Aorta (tissue), 5 donors: ENCODE measurements around the gene COMMD3. TPM values are rescaled to one million over a fixed set of nuclear protein-coding genes. Genes with fewer than 3 reads are reported as not detected.
"Not testable (repeated sequence)": the region's sequence is repeated elsewhere in the genome, so short reads cannot be mapped to it uniquely, and the experiment has no call there.

Experiments used
- ATAC-seq: fragments of 200-7000 bp; cut with Tn5 transposase; one replicate; pipeline ENCODE4 v1.9.1; 2022; ENCODE audit warnings: moderate library complexity; ENCODE audit not compliant: low FRiP score
- DNase-seq, 2 donors: peaks; one replicate each; pipeline ENCODE4 v3.0.0-alpha.2; 2020
- H3K27ac ChIP-seq, 2 donors: one replicate each; pipeline ENCODE4 v1.5.1; 2013; ENCODE audit warnings: low read length in 2 of 2, mild to moderate bottlenecking in 2 of 2, moderate library complexity in 2 of 2, control low read depth in 1 of 2, inconsistent platforms in 1 of 2, low read depth in 1 of 2
- H3K27me3 ChIP-seq, 2 donors: one replicate each; pipeline ENCODE4 v1.6.1; 2013; ENCODE audit warnings: control low read depth in 1 of 2, low read length in 1 of 2, mild to moderate bottlenecking in 1 of 2, moderate library complexity in 1 of 2; ENCODE audit not compliant: insufficient read depth in 2 of 2, control insufficient read depth in 1 of 2
- H3K36me3 ChIP-seq, 2 donors: one replicate each; pipeline ENCODE4 v1.6.1; 2013; ENCODE audit warnings: control low read depth in 1 of 2, low read length in 1 of 2, mild to moderate bottlenecking in 1 of 2; ENCODE audit not compliant: insufficient read depth in 2 of 2, control insufficient read depth in 1 of 2
- H3K4me1 ChIP-seq, 2 donors: one replicate each; pipeline ENCODE4 v1.6.1; 2013; ENCODE audit warnings: low read length in 2 of 2, control low read depth in 1 of 2, mild to moderate bottlenecking in 1 of 2, moderate library complexity in 1 of 2; ENCODE audit not compliant: insufficient read depth in 2 of 2, control insufficient read depth in 1 of 2
- H3K4me3 ChIP-seq, 2 donors: one replicate each; pipeline ENCODE4 v1.5.1; 2013; ENCODE audit warnings: low read length in 2 of 2, control low read depth in 1 of 2, mild to moderate bottlenecking in 1 of 2
- H3K9me3 ChIP-seq: one replicate; pipeline ENCODE4 v1.6.1; 2013; ENCODE audit warnings: mild to moderate bottlenecking, low read length; ENCODE audit not compliant: control insufficient read depth
- WGBS, 2 donors: extraction: QIAGEN DNeasy Blood & Tissue Kit; methylation state at CpG; one replicate each; pipeline ENCODE4 v1.1.7; 2013; 5-methylcytosine and 5-hydroxymethylcytosine counted together
- intact Hi-C, 2 donors: fragments of 100-400 bp; cut with DNase I; formaldehyde crosslinking; loops; one replicate each; pipeline versions ENCODE4 v1.14.2 to v1.15.0; 2022
- polyA plus RNA-seq, 2 donors: library from polyadenylated mRNA; stranded (reverse); fragments of 200-250 nt; gene quantifications; one replicate each; pipeline ENCODE4 v1.2.3, GENCODE V29; 2013
- total RNA-seq, 2 donors: library from RNA; stranded (reverse); fragmentation: NEBNext Ultra II Directional; extraction: Animal tissue kit (Norgen Biotek cat#: 25700); gene quantifications; one replicate each; pipeline ENCODE4 v1.2.1, GENCODE V29; 2021
- donor health status: healthy with polysubstance abuse.
- donor health status: Bipolar disorder and iron deficiency.
- donor health status: DM: no; HTN: no; CAD: no.
- donor health status: DM: no; HTN: no; CAD: no.
- donor health status: DM: yes; HTN: yes; CAD: no.

The COMMD3 gene
- total and polyA plus RNA-seq, 4 donors: 38.9 to 75.8 (median 52.1) TPM

GRCh38 chr10:22344249-22344648 lies 28.1 kb downstream of the COMMD3 start:
- no peaks in the 10 kb centered on the region for H3K36me3 ChIP-seq
- intact Hi-C loops: loop anchor here (10.0 kb wide), 2 partner anchors 721 to 751 kb away; partner anchors contain the start of gene MSRB2 (in 2 of the 2)
- WGBS, 2 donors: 57 to 61% methylated on average over 1 of the region's 1 CpG
- H3K4me3 ChIP-seq: no peak overlapping the region
- peaks cover 0 to 2% of the 10 kb centered on the region in 2 donors for H3K27me3 ChIP-seq
- DNase-seq (no peak), ATAC-seq (no peak)
- H3K4me1 ChIP-seq: no peaks in the 10 kb centered on the region
- H3K9me3 ChIP-seq: peaks cover 1% of the 10 kb centered on the region
- no peak overlapping the region for H3K27ac ChIP-seq

GRCh38 chr10:22344781-22345300 lies 28.7 kb downstream of the COMMD3 start:
- intact Hi-C loops: loop anchor here (10.0 kb wide), 2 partner anchors 720 to 750 kb away; partner anchors contain the start of gene MSRB2 (in 2 of the 2)
- no peak for DNase-seq
- Histone ChIP-seq H3K27ac (no peak overlapping the region), H3K27me3 (peaks cover 0 to 2% of the 10 kb centered on the region in 2 donors), H3K4me3 (no peak overlapping the region), H3K9me3 (peaks cover 1% of the 10 kb centered on the region), H3K4me1 (no peaks in the 10 kb centered on the region), H3K36me3 (no peaks in the 10 kb centered on the region)
- no peak for ATAC-seq
- WGBS, 2 donors: 11 to 13% methylated on average over 26 of the region's 26 CpGs

- WGBS, 2 donors: 4 to 6% methylated on average over 82 to 83 of the region's 83 CpGs
- Histone ChIP-seq H3K9me3 (peaks cover 1% of the 10 kb centered on the region), H3K4me3 (no peak within 1 kb of the TSS), H3K27me3 (peaks cover 0 to 2% of the 10 kb centered on the region in 2 donors), H3K4me1 (no peaks in the 10 kb centered on the region), H3K27ac (no peak within 1 kb of the TSS), H3K36me3 (no peaks in the 10 kb centered on the region)
- ATAC-seq: no peak
- peak; percentile 74 to 86 for DNase-seq
- intact Hi-C loops: loop anchor here (10.0 kb wide), 2 partner anchors 719 to 749 kb away; partner anchors contain the start of gene MSRB2 (in 2 of the 2)
These were observed 29.3 kb downstream of the COMMD3 start, which contains the start of gene SPAG6 for GRCh38 chr10:22345301-22346095. TSS of gene SPAG6 (plus strand) at chr10:22345496. CDS start at chr10:22345612, 116 bp downstream.

- H3K4me1 ChIP-seq: no peaks in the 10 kb centered on the region
- peaks cover 0 to 2% of the 10 kb centered on the region in 2 donors for H3K27me3 ChIP-seq
- peaks cover 1% of the 10 kb centered on the region for H3K9me3 ChIP-seq
- no peaks in the 10 kb centered on the region for H3K36me3 ChIP-seq
- no peak overlapping the region for H3K27ac ChIP-seq
- H3K4me3 ChIP-seq: no peak overlapping the region
- intact Hi-C loops: loop anchor here (10.0 kb wide), 2 partner anchors 719 to 749 kb away; partner anchors contain the start of gene MSRB2 (in 2 of the 2)
- DNase-seq (no peak), ATAC-seq (no peak)
- 38 to 39% methylated on average over 8 of the region's 8 CpGs for WGBS, 2 donors
These were observed 30.0 kb downstream of the COMMD3 start for GRCh38 chr10:22346096-22346661.

- no peak for DNase-seq
These were observed 33.6 kb downstream of the COMMD3 start for GRCh38 chr10:22349755-22350154.

GRCh38 chr10:22351131-22351703 lies 35.0 kb downstream of the COMMD3 start:
- Histone ChIP-seq H3K27ac (no peak overlapping the region), H3K27me3 (no peaks in the 10 kb centered on the region), H3K36me3 (no peaks in the 10 kb centered on the region), H3K9me3 (no peaks in the 10 kb centered on the region), H3K4me1 (no peaks in the 10 kb centered on the region), H3K4me3 (no peak overlapping the region)
- WGBS, 2 donors: 95 to 96% methylated on average over 5 of the region's 5 CpGs
- ATAC-seq (no peak), DNase-seq (no peak)
- intact Hi-C loops: no loop called here

More at GRCh38 chr10:22349755-22350154, 33.6 kb downstream of the COMMD3 start:
- no peaks in the 10 kb centered on the region for H3K4me1 ChIP-seq
- no peak overlapping the region for H3K27ac ChIP-seq
- H3K27me3 ChIP-seq: peaks cover 0 to 2% of the 10 kb centered on the region in 2 donors
- no peak for ATAC-seq
- H3K4me3 ChIP-seq: no peak overlapping the region
- intact Hi-C loops: loop anchor here (10.0 kb wide), 2 partner anchors 715 to 745 kb away; partner anchors contain the start of gene MSRB2 (in 2 of the 2)
- no peaks in the 10 kb centered on the region for H3K36me3 ChIP-seq
- WGBS, 2 donors: 100% methylated on average over 1 of the region's 1 CpG
- H3K9me3 ChIP-seq: peaks cover 1% of the 10 kb centered on the region

- no peak for DNase-seq
- no peaks in the 10 kb centered on the region for H3K27me3 ChIP-seq
- H3K27ac ChIP-seq: no peak overlapping the region
- H3K36me3 ChIP-seq: no peaks in the 10 kb centered on the region
- no peak overlapping the region for H3K4me3 ChIP-seq
- no peaks in the 10 kb centered on the region for H3K4me1 ChIP-seq
- no peaks in the 10 kb centered on the region for H3K9me3 ChIP-seq
- intact Hi-C loops: no loop called here
- ATAC-seq: no peak
- WGBS, 2 donors: 88 to 90% methylated on average over 4 of the region's 4 CpGs
These were observed 40.2 kb downstream of the COMMD3 start for GRCh38 chr10:22356324-22356873.

GRCh38 chr10:22357770-22358169 lies 41.6 kb downstream of the COMMD3 start:
- H3K27me3 ChIP-seq, intact Hi-C loops, H3K4me1 ChIP-seq: not testable (repeated sequence)

More at GRCh38 chr10:22357770-22358169, 41.6 kb downstream of the COMMD3 start:
- not testable (repeated sequence) for H3K4me3 ChIP-seq, DNase-seq, H3K36me3 ChIP-seq, H3K9me3 ChIP-seq, H3K27ac ChIP-seq, ATAC-seq
- 83 to 94% methylated on average over 3 of the region's 4 CpGs for WGBS, 2 donors
